ENCODE measurements around the gene CAND1.
"Not testable (repeated sequence)": the region's sequence is repeated elsewhere in the genome, so short reads cannot be mapped to it uniquely, and the experiment has no call there.

The CAND1 gene

GRCh38 chr12:67284561-67284960, 15.4 kb downstream of the CAND1 start:
- DNase-seq = no peak

GRCh38 chr12:67286257-67286656, 17.1 kb downstream of the CAND1 start:
- no peak for DNase-seq

- DNase-seq = no peak
These were observed 18.2 kb downstream of the CAND1 start for GRCh38 chr12:67287311-67287710.

GRCh38 chr12:67288561-67288960, 19.4 kb downstream of the CAND1 start:
- no peak for DNase-seq

GRCh38 chr12:67290378-67290777, 21.2 kb downstream of the CAND1 start:
- no peak for DNase-seq

- DNase-seq = no peak
These were observed 30.4 kb downstream of the CAND1 start for GRCh38 chr12:67299526-67299925.

- DNase-seq = no peak
These were observed 30.8 kb downstream of the CAND1 start for GRCh38 chr12:67299926-67300325.

GRCh38 chr12:67302162-67302561, 33.0 kb downstream of the CAND1 start:
- DNase-seq = no peak

GRCh38 chr12:67305544-67305943, 36.4 kb downstream of the CAND1 start:
- DNase-seq = no peak

GRCh38 chr12:67306712-67307111, 37.6 kb downstream of the CAND1 start:
- DNase-seq = no peak

GRCh38 chr12:67315661-67316060, 46.5 kb downstream of the CAND1 start:
- no peak for DNase-seq

GRCh38 chr12:67318786-67319185, 49.6 kb downstream of the CAND1 start:
- DNase-seq = no peak

- DNase-seq = no peak
These were observed 50.8 kb downstream of the CAND1 start for GRCh38 chr12:67319936-67320335.

GRCh38 chr12:67320614-67321295, 51.6 kb downstream of the CAND1 start:
- no peak for DNase-seq

- DNase-seq = no peak
These were observed 53.4 kb downstream of the CAND1 start for GRCh38 chr12:67322580-67322979.

- DNase-seq = no peak
These were observed 53.8 kb downstream of the CAND1 start for GRCh38 chr12:67323007-67323406.

- DNase-seq = no peak
These were observed 57.5 kb downstream of the CAND1 start for GRCh38 chr12:67326637-67327036.

GRCh38 chr12:67327466-67327865, 58.3 kb downstream of the CAND1 start:
- no peak for DNase-seq

- no peak for DNase-seq
These were observed 62.0 kb downstream of the CAND1 start for GRCh38 chr12:67331123-67331522.

- DNase-seq = no peak
These were observed 62.7 kb downstream of the CAND1 start for GRCh38 chr12:67331828-67332227.

- DNase-seq = no peak
These were observed 64.5 kb downstream of the CAND1 start for GRCh38 chr12:67333649-67334048.

GRCh38 chr12:67338426-67338825, 69.3 kb downstream of the CAND1 start:
- no peak for DNase-seq

GRCh38 chr12:67339530-67339929, 70.4 kb downstream of the CAND1 start:
- DNase-seq = no peak

GRCh38 chr12:67341086-67341485, 71.9 kb downstream of the CAND1 start:
- not testable (repeated sequence) for DNase-seq

GRCh38 chr12:67344979-67345710, 76.0 kb downstream of the CAND1 start:
- no peak for DNase-seq
